Suprapubic skin (tissue), 4 donors: ENCODE measurements around the gene WDR46.

Experiments
- EP300 ChIP-seq: sonication (generic); formaldehyde crosslinking; IDR thresholded peaks from one replicate; pipeline ENCODE4 v1.6.1; 2017; ENCODE audit warnings: antibody characterized with exemption
- POLR2A ChIP-seq, 2 donors: fragments of 450-650 bp; IDR thresholded peaks; one replicate each; pipeline ENCODE4 v1.6.1; 2017; ENCODE audit warnings: antibody characterized with exemption in 2 of 2, mild to moderate bottlenecking in 2 of 2, moderate library complexity in 2 of 2
- POLR2AphosphoS5 ChIP-seq, 3 donors: sonication (generic); formaldehyde crosslinking; IDR thresholded peaks; one replicate each; pipeline ENCODE4 v1.6.1; 2017; ENCODE audit warnings: antibody characterized with exemption in 3 of 3
- TF ChIP-seq, protein P1 (sequence below), 2 donors: fragments of 200-600 bp in 1 of 2; fragments of 450-650 bp in 1 of 2; sonication (generic) in 1 of 2; IDR thresholded peaks; one replicate each; pipeline ENCODE4 v1.5.1; 2016 to 2019; ENCODE audit warnings: antibody characterized with exemption in 2 of 2, mild to moderate bottlenecking in 1 of 2, moderate library complexity in 1 of 2

DNA sequence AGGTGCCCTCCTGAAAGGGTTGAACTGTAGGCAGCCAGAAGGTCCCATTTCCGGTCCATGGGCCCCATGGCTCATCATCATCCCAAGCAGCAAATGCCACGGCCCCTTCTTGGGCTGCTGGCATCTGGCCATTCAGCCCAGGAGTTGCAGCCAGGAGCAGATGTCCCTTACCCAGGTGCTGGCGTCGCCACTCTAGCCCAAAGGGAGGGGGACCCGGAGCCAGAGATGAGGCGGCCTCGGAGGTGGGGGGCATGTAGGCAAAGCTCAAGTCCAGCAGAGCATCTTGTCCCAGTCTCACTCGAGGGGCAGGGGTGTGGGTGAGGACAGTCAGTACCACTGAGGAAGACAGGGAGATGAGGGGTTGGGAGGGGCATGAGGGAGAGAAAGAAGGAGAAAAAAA lies 16.0 kb upstream of the WDR46 start:
- TF ChIP-seq, protein P1, sequence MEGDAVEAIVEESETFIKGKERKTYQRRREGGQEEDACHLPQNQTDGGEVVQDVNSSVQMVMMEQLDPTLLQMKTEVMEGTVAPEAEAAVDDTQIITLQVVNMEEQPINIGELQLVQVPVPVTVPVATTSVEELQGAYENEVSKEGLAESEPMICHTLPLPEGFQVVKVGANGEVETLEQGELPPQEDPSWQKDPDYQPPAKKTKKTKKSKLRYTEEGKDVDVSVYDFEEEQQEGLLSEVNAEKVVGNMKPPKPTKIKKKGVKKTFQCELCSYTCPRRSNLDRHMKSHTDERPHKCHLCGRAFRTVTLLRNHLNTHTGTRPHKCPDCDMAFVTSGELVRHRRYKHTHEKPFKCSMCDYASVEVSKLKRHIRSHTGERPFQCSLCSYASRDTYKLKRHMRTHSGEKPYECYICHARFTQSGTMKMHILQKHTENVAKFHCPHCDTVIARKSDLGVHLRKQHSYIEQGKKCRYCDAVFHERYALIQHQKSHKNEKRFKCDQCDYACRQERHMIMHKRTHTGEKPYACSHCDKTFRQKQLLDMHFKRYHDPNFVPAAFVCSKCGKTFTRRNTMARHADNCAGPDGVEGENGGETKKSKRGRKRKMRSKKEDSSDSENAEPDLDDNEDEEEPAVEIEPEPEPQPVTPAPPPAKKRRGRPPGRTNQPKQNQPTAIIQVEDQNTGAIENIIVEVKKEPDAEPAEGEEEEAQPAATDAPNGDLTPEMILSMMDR (IDR thresholded peaks at IDR 0.05) = no peak
- TF ChIP-seq POLR2AphosphoS5 (IDR thresholded peaks at IDR 0.05) (no peak), POLR2A (IDR thresholded peaks at IDR 0.05) (no peak), EP300 (no peak)
